Stimulated activated CD8-positive, alpha-beta memory T cell treated with anti-CD3 and anti-CD28 coated beads, Interleukin-4, amount 100 ng/mL, for 1 hour (primary cell): Measurements from ENCODE around the gene KIRREL3.

Source experiments
- DNase-seq, 2 donors: peaks; one replicate each; pipeline ENCODE4 v3.0.0-alpha.2; 2020; ENCODE audit warnings: low read depth in 2 of 2, low spot score in 1 of 2

Gene KIRREL3

GRCh38 chr11:126432065-126432461 is 568.5 kb downstream of the KIRREL3 start:
- DNase-seq: no peak

- DNase-seq: no peak
Measured at GRCh38 chr11:126431401-126432064, 569.0 kb downstream of the KIRREL3 start.

- DNase-seq: no peak
Measured at GRCh38 chr11:126430581-126431335, 569.8 kb downstream of the KIRREL3 start.

GRCh38 chr11:126426820-126427749 is 573.5 kb downstream of the KIRREL3 start:
- no peak for DNase-seq

- no peak for DNase-seq
Measured at GRCh38 chr11:126426106-126426505, 574.5 kb downstream of the KIRREL3 start.

- DNase-seq: no peak
Measured at GRCh38 chr11:126424471-126425039, 576.0 kb downstream of the KIRREL3 start.

- DNase-seq: no peak
Measured at GRCh38 chr11:126423743-126424142, 576.8 kb downstream of the KIRREL3 start.

GRCh38 chr11:126423154-126423553 is 577.4 kb downstream of the KIRREL3 start:
- DNase-seq: no peak

- DNase-seq: no peak
Measured at GRCh38 chr11:126422446-126422845, 578.1 kb downstream of the KIRREL3 start.

GRCh38 chr11:126421271-126421671 is 579.3 kb downstream of the KIRREL3 start:
- no peak for DNase-seq

- DNase-seq: no peak
Measured at GRCh38 chr11:126420698-126421256, 579.8 kb downstream of the KIRREL3 start.

- no peak for DNase-seq
Measured at GRCh38 chr11:126419801-126420697, 580.5 kb downstream of the KIRREL3 start.

GRCh38 chr11:126418887-126419286 is 581.7 kb downstream of the KIRREL3 start:
- no peak for DNase-seq

GRCh38 chr11:126417091-126417862 is 583.3 kb downstream of the KIRREL3 start:
- DNase-seq: no peak

- peak; percentile 33 to 46 for DNase-seq
Measured at GRCh38 chr11:126416542-126417090, 584.0 kb downstream of the KIRREL3 start.

GRCh38 chr11:126415669-126416420 is 584.7 kb downstream of the KIRREL3 start:
- no peak for DNase-seq

GRCh38 chr11:126415128-126415527 is 585.4 kb downstream of the KIRREL3 start:
- DNase-seq: no peak

GRCh38 chr11:126414615-126415014 is 586.0 kb downstream of the KIRREL3 start:
- DNase-seq: no peak
